HepG2 (cell line): ENCODE data around the gene SERTAD2. TPM values are rescaled to one million over a fixed set of nuclear protein-coding genes. Genes with fewer than 3 reads are reported as not detected.

Experiments used
- BRCA1 ChIP-seq: sonication (generic); formaldehyde crosslinking; IDR thresholded peaks from 2 replicates; pipeline ENCODE4 v1.4.0; 2020; ENCODE audit warnings: missing genetic modification reagents
- DRAP1 ChIP-seq: IDR thresholded peaks from 2 replicates; pipeline ENCODE4 v1.6.1; 2016; ENCODE audit warnings: missing genetic modification reagents, missing compliant biosample characterization
- FOXA1 ChIP-seq, 2 experiments: fragments of 450-650 bp in 1 of 2; sonication (generic) in 1 of 2; formaldehyde crosslinking in 1 of 2; IDR thresholded peaks; 2 replicates each; pipeline versions ENCODE4 v1.4.0 to v1.6.1; 2016 to 2020; ENCODE audit warnings: missing genetic modification reagents in 1 of 2
- HNF1A ChIP-seq, 2 experiments: sonication (generic) in 1 of 2; formaldehyde crosslinking in 1 of 2; IDR thresholded peaks; 2 replicates each; pipeline versions ENCODE4 v1.4.0 to v1.6.1; 2016 to 2020; ENCODE audit warnings: borderline replicate concordance in 1 of 2, low read depth in 1 of 2, mild to moderate bottlenecking in 1 of 2, missing genetic modification reagents in 1 of 2
- ISL2 ChIP-seq: sonication (generic); formaldehyde crosslinking; IDR thresholded peaks from 2 replicates; pipeline ENCODE4 v1.5.0; 2020; ENCODE audit warnings: missing genetic modification reagents
- LBX2 ChIP-seq: sonication (generic); formaldehyde crosslinking; IDR thresholded peaks from 2 replicates; pipeline ENCODE4 v1.5.0; 2020; ENCODE audit warnings: missing genetic modification reagents, mild to moderate bottlenecking, borderline replicate concordance
- NFE2L1 ChIP-seq: sonication (generic); formaldehyde crosslinking; IDR thresholded peaks from 2 replicates; pipeline ENCODE4 v1.4.0; 2020; ENCODE audit warnings: missing genetic modification reagents, mild to moderate bottlenecking, borderline replicate concordance
- NR2C2 ChIP-seq: sonication (generic); formaldehyde crosslinking; IDR thresholded peaks from 2 replicates; pipeline ENCODE4 v1.4.0; 2020; ENCODE audit warnings: missing genetic modification reagents, mild to moderate bottlenecking, moderate library complexity, borderline replicate concordance
- ONECUT2 ChIP-seq: sonication (generic); formaldehyde crosslinking; IDR thresholded peaks from 2 replicates; pipeline ENCODE4 v1.4.0; 2020; ENCODE audit warnings: missing genetic modification reagents
- PHF20 ChIP-seq: sonication (generic); formaldehyde crosslinking; IDR thresholded peaks from 2 replicates; pipeline ENCODE4 v1.5.0; 2020; ENCODE audit warnings: mild to moderate bottlenecking, missing genetic modification reagents
- STAT6 ChIP-seq: sonication (generic); formaldehyde crosslinking; IDR thresholded peaks from 2 replicates; pipeline ENCODE4 v1.4.0; 2020; ENCODE audit warnings: missing genetic modification reagents, mild to moderate bottlenecking, borderline replicate concordance
- ZKSCAN5 ChIP-seq: sonication (generic); formaldehyde crosslinking; IDR thresholded peaks from 2 replicates; pipeline ENCODE4 v1.5.1; 2020; ENCODE audit warnings: mild to moderate bottlenecking, missing genetic modification reagents
- ZNF264 ChIP-seq: sonication (generic); formaldehyde crosslinking; IDR thresholded peaks from 2 replicates; pipeline ENCODE4 v1.4.0; 2020; ENCODE audit warnings: missing genetic modification reagents
- ZNF441 ChIP-seq: sonication (generic); formaldehyde crosslinking; IDR thresholded peaks from 2 replicates; pipeline ENCODE4 v1.7.0; 2021; ENCODE audit warnings: missing genetic modification reagents, borderline replicate concordance
- ZNF770 ChIP-seq: sonication (generic); formaldehyde crosslinking; IDR thresholded peaks from 2 replicates; pipeline ENCODE4 v1.5.0; 2020; ENCODE audit warnings: mild to moderate bottlenecking, missing genetic modification reagents
- ZSCAN12 ChIP-seq: sonication (generic); formaldehyde crosslinking; IDR thresholded peaks from 2 replicates; pipeline ENCODE4 v1.9.0; 2021; ENCODE audit warnings: mild to moderate bottlenecking, missing genetic modification reagents
- polyA plus RNA-seq, 8 experiments: library from polyadenylated mRNA; depleted of rRNA in 3 of 8; stranded (reverse) in 7 of 8; unstranded in 1 of 8; fragments of >200 nt; fragmentation: Illumina TruSeq in 4 of 8; extraction: Trizol in 4 of 8; gene quantifications; 2 replicates each; pipeline versions ENCODE4 v1.2.1 to v1.2.3, GENCODE V29; 2011 to 2016; ENCODE audit warnings: low read depth in 4 of 8, missing spikeins in 1 of 8, mixed read lengths in 1 of 8; ENCODE audit not compliant: insufficient read depth in 1 of 8
- total RNA-seq, 5 experiments: library from RNA; depleted of rRNA; stranded (reverse); fragments of >200 nt; fragmentation: Illumina TruSeq; extraction: Trizol; gene quantifications; 2 replicates each; pipeline ENCODE4 v1.2.3, GENCODE V29; 2016; ENCODE audit warnings: low read depth in 1 of 5
- TF ChIP-seq, protein P1 (sequence below): sonication (generic); formaldehyde crosslinking; IDR thresholded peaks from 2 replicates; pipeline ENCODE4 v1.5.1; 2020; ENCODE audit warnings: mild to moderate bottlenecking, missing genetic modification reagents, moderate library complexity

The SERTAD2 gene
- total and polyA plus RNA-seq, 2 of the 13 experiments (the other 11 are each of a cell fraction or from before 2014, with no cell fraction given) = 6.7 to 22.6 TPM

- TF ChIP-seq HNF1A (IDR thresholded peaks at IDR 0.05; ENCODE audit: low read depth) = no peak
- no peak for TF ChIP-seq HNF1A (CRISPR knock-in tag; IDR thresholded peaks at IDR 0.05; ENCODE audit: borderline replicate concordance)
- no peak for TF ChIP-seq NFE2L1
- no peak for TF ChIP-seq NR2C2 (CRISPR knock-in tag)
- TF ChIP-seq ZNF770 (CRISPR knock-in tag) = no peak
- TF ChIP-seq ISL2 (CRISPR knock-in tag) = no peak
- TF ChIP-seq ZNF441 (CRISPR knock-in tag) = no peak
- no peak for TF ChIP-seq ONECUT2
- TF ChIP-seq, protein P1, sequence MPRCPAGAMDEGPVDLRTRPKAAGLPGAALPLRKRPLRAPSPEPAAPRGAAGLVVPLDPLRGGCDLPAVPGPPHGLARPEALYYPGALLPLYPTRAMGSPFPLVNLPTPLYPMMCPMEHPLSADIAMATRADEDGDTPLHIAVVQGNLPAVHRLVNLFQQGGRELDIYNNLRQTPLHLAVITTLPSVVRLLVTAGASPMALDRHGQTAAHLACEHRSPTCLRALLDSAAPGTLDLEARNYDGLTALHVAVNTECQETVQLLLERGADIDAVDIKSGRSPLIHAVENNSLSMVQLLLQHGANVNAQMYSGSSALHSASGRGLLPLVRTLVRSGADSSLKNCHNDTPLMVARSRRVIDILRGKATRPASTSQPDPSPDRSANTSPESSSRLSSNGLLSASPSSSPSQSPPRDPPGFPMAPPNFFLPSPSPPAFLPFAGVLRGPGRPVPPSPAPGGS = no peak
- TF ChIP-seq ZKSCAN5 (CRISPR knock-in tag) = no peak
- TF ChIP-seq ZSCAN12 (CRISPR knock-in tag) = no peak
- TF ChIP-seq PHF20 (CRISPR knock-in tag) = no peak
- TF ChIP-seq BRCA1 = no peak
- TF ChIP-seq LBX2 (CRISPR knock-in tag) = no peak
- no peak for TF ChIP-seq DRAP1 (CRISPR knock-in tag)
- TF ChIP-seq STAT6 (CRISPR knock-in tag) = no peak
- TF ChIP-seq ZNF264 = no peak
- no peak for TF ChIP-seq FOXA1 (IDR thresholded peaks at IDR 0.05)
- peak; percentile 33; the same call in 1 of the 2 replicates for TF ChIP-seq FOXA1 (CRISPR knock-in tag; IDR thresholded peaks at IDR 0.05)
Measured at GRCh38 chr2:64683771-64684510, 30.2 kb upstream of the SERTAD2 start (continued).
